ENCODE results near the gene IL17C. TPM values are rescaled to one million over a fixed set of nuclear protein-coding genes. Genes with fewer than 3 reads are reported as not detected.

The IL17C gene
- total and polyA plus RNA-seq, 9 of the 15 experiments (the other 6 are each of a cell fraction or from before 2014, with no cell fraction given) = not detected

GRCh38 chr16:88599825-88600538, 38.4 kb upstream of the IL17C start:
- Histone ChIP-seq H3K79me2 (ENCODE audit: control insufficient read depth, insufficient read depth, low read length) (peaks cover 3% of the 10 kb centered on the region; the same call in 1 of the 3 replicates), H3K9me1 (ENCODE audit: control insufficient read depth, insufficient read depth, low read length) (no peaks in the 10 kb centered on the region), H3K4me1 (replicated peaks in 1 of 2; ENCODE audit: control insufficient read depth in 2 of 2, insufficient read depth in 2 of 2, low read length in 2 of 2) (peaks cover 0 to 6% of the 10 kb centered on the region in 2 experiments; a peak in 1 of 5 replicates), H3K27me3 (ENCODE audit: control insufficient read depth in 2 of 2, insufficient read depth in 2 of 2, low read length in 2 of 2) (no peaks in the 10 kb centered on the region), H3K9me3 (replicated peaks; ENCODE audit: control insufficient read depth, insufficient read depth, low read depth, low read length) (no peaks in the 10 kb centered on the region), H4K20me1 (replicated peaks; ENCODE audit: control insufficient read depth, insufficient read depth, low read length) (no peaks in the 10 kb centered on the region), H3K4me3 (no peak overlapping the region), H3K27ac (ENCODE audit: extremely low read depth, low read depth, low read length) (no peak overlapping the region), H3K9ac (ENCODE audit: insufficient read depth in 1 of 2, low read depth in 2 of 2, low read length in 2 of 2) (peak overlapping the region in 1 of 2 experiments; percentile 14; a peak in 1 of 4 replicates), H3K36me3 (ENCODE audit: control insufficient read depth, insufficient read depth, low read length) (peaks cover 77% of the 10 kb centered on the region), H2AFZ (ENCODE audit: low read depth, low read length) (no peak overlapping the region), H3K4me2 (ENCODE audit: insufficient read depth, low read length) (no peak overlapping the region)
- CTCF ChIA-PET (ENCODE audit: low intra/inter-chr PET ratio) = no interaction called here
- in situ Hi-C loops (cut with MboI) (no loop called here), intact Hi-C loops (cut with micrococcal nuclease) (no loop called here)
- DNase-seq (ENCODE audit: extremely low read depth in 1 of 4, low spot score in 3 of 4) (no peak), ATAC-seq (no peak), FAIRE-seq (no peak)
- TF ChIP-seq CEBPG (CRISPR knock-in tag; IDR thresholded peaks at IDR 0.05) (peak; percentile 86), CEBPG (tag; conservative IDR thresholded peaks at IDR 0.05 in 1 of 2, IDR thresholded peaks at IDR 0.05 in 1 of 2) (peak; percentile 68 to 94), CEBPB (tag; IDR thresholded peaks at IDR 0.05) (peak; percentile 98), MXD1 (CRISPR knock-in tag; IDR thresholded peaks at IDR 0.05; ENCODE audit: borderline replicate concordance, poor library complexity, severe bottlenecking) (no peak), TFAP4 (CRISPR knock-in tag; IDR thresholded peaks at IDR 0.05; ENCODE audit: borderline replicate concordance) (no peak), IRF9 (tag; IDR thresholded peaks at IDR 0.05) (peak; percentile 73)
- WGBS (ENCODE audit: insufficient coverage, low coverage, missing lambda C conversion rate) = 97% methylated on average over 24 of the region's 25 CpGs
- BruUV-seq (replicated peaks) = no TSS peak
- POLR2A ChIA-PET = interaction anchor here (1.0 kb wide), 1 partner anchor 17 kb away, joined by 3 read pairs; no protein-coding TSS in a partner anchor

All from K562 (cell line).